ENCODE results near the gene PI4KA.

GRCh38 chr22:20783300-20783673, 75.3 kb downstream of the PI4KA start:
- TF ChIP-seq POLR2A (IDR thresholded peaks at IDR 0.05; ENCODE audit: low read length) (no peak), GATA1 (IDR thresholded peaks at IDR 0.05; ENCODE audit: low read depth, low read length) (no peak)
